ENCODE results near the gene KRTAP13-1.

DNA sequence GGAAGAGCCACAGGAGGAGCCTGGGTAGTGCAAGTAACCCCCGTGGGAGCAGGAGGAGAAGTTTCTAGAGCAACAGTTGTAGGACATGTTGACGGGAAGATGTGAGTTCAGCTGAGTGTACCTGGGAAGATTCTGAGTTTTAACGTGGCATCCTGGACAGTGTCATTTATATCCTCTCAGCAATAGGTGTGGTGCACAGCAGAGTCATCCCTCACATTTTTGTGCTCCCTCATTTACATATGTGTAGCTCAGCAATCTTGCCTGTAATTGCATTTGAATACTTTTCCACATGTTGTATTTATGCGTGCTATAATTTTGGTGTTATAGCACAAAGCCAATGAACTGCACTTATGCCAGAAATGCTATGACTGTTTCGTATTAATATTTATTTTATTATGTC lies 30.0 kb downstream of the KRTAP13-1 start, which contains the start of gene KRTAP13-3:
- TF ChIP-seq, protein P1, sequence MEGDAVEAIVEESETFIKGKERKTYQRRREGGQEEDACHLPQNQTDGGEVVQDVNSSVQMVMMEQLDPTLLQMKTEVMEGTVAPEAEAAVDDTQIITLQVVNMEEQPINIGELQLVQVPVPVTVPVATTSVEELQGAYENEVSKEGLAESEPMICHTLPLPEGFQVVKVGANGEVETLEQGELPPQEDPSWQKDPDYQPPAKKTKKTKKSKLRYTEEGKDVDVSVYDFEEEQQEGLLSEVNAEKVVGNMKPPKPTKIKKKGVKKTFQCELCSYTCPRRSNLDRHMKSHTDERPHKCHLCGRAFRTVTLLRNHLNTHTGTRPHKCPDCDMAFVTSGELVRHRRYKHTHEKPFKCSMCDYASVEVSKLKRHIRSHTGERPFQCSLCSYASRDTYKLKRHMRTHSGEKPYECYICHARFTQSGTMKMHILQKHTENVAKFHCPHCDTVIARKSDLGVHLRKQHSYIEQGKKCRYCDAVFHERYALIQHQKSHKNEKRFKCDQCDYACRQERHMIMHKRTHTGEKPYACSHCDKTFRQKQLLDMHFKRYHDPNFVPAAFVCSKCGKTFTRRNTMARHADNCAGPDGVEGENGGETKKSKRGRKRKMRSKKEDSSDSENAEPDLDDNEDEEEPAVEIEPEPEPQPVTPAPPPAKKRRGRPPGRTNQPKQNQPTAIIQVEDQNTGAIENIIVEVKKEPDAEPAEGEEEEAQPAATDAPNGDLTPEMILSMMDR (IDR thresholded peaks at IDR 0.05; ENCODE audit: insufficient read depth, low read depth, low read length): no peak
- TF ChIP-seq EZH2 (IDR thresholded peaks at IDR 0.05; ENCODE audit: insufficient read depth, low read length): no peak

All from astrocyte (in vitro differentiated cells and primary cell).